A549 (cell line): ENCODE measurements around the gene CCDC57. TPM values are rescaled to one million over a fixed set of nuclear protein-coding genes. Genes with fewer than 3 reads are reported as not detected.
A peak's percentile ranks its signal among the peaks of the same experiment; 100 is the strongest.

Source experiments
- BHLHE40 ChIP-seq: IDR thresholded peaks from 2 replicates; pipeline ENCODE4 v1.6.1; 2012; ENCODE audit warnings: low read depth, low read length, inconsistent platforms
- CBX2 ChIP-seq: fragments of 200-600 bp; sonication (generic); IDR thresholded peaks from 2 replicates; pipeline ENCODE4 v1.6.1; 2016; ENCODE audit warnings: low read depth, mild to moderate bottlenecking, borderline replicate concordance
- CTCF ChIP-seq: fragments of >200 bp; sonication (Bioruptor Twin); formaldehyde crosslinking; IDR thresholded peaks from 3 replicates; pipeline ENCODE4 v1.5.1; 2016
- EHF ChIP-seq: fragments of 250-450 bp; sonication (Bioruptor Pico); IDR thresholded peaks from 2 replicates; pipeline ENCODE4 v1.5.0; 2020; ENCODE audit warnings: mild to moderate bottlenecking
- ELK1 ChIP-seq: fragments of 150-350 bp; IDR thresholded peaks from 2 replicates; pipeline ENCODE4 v1.6.1; 2014; ENCODE audit warnings: low read depth, mild to moderate bottlenecking, low read length
- GATA3 ChIP-seq: IDR thresholded peaks from 2 replicates; pipeline ENCODE4 v1.6.1; 2012; ENCODE audit warnings: borderline replicate concordance
- HDAC2 ChIP-seq: fragments of 200-600 bp; sonication (generic); IDR thresholded peaks from 2 replicates; pipeline ENCODE4 v1.6.1; 2016
- HES2 ChIP-seq: fragments of >200 bp; sonication (Bioruptor Twin); formaldehyde crosslinking; IDR thresholded peaks from 2 replicates; pipeline ENCODE4 v1.6.1; 2016
- HMGXB4 ChIP-seq: fragments of 250-450 bp; sonication (Bioruptor Pico); IDR thresholded peaks from 2 replicates; pipeline ENCODE4 v1.5.0; 2021; ENCODE audit warnings: mild to moderate bottlenecking, moderate library complexity, borderline replicate concordance
- HOXB5 ChIP-seq: fragments of 250-450 bp; sonication (Bioruptor Pico); IDR thresholded peaks from 2 replicates; pipeline ENCODE4 v1.5.0; 2020; ENCODE audit warnings: mild to moderate bottlenecking, moderate library complexity
- JUNB ChIP-seq: fragments of >200 bp; sonication (Bioruptor Twin); formaldehyde crosslinking; IDR thresholded peaks from 2 replicates; pipeline ENCODE4 v1.6.1; 2016
- KDM1A ChIP-seq: fragments of 200-600 bp; sonication (generic); IDR thresholded peaks from 2 replicates; pipeline ENCODE4 v1.6.1; 2016; ENCODE audit warnings: low read depth, mild to moderate bottlenecking
- KDM5A ChIP-seq: fragments of 200-600 bp; sonication (generic); IDR thresholded peaks from 2 replicates; pipeline ENCODE4 v1.6.1; 2016; ENCODE audit warnings: antibody characterized with exemption, mild to moderate bottlenecking
- MAX ChIP-seq: IDR thresholded peaks from 2 replicates; pipeline ENCODE4 v1.6.1; 2012
- NFE2L2 ChIP-seq: fragments of 150-350 bp; conservative IDR thresholded peaks from 2 replicates; pipeline ENCODE4 v1.6.1; 2014; ENCODE audit warnings: low read length
- NPAS2 ChIP-seq: fragments of 250-450 bp; sonication (Bioruptor Pico); IDR thresholded peaks from 2 replicates; pipeline ENCODE4 v1.8.0; 2022; ENCODE audit warnings: mild to moderate bottlenecking, moderate library complexity, borderline replicate concordance
- PHF8 ChIP-seq: fragments of 200-600 bp; sonication (generic); IDR thresholded peaks from 2 replicates; pipeline ENCODE4 v1.6.1; 2016; ENCODE audit warnings: low read depth, mild to moderate bottlenecking, antibody characterized with exemption, moderate library complexity, borderline replicate concordance
- RARB ChIP-seq: fragments of 250-450 bp; sonication (Bioruptor Pico); IDR thresholded peaks from 2 replicates; pipeline ENCODE4 v1.8.0; 2021; ENCODE audit warnings: mild to moderate bottlenecking, moderate library complexity
- RCOR1 ChIP-seq: fragments of 150-350 bp; IDR thresholded peaks from 2 replicates; pipeline ENCODE4 v1.6.1; 2014; ENCODE audit warnings: antibody characterized with exemption, low read length, low read depth
- SREBF2 ChIP-seq: fragments of 450-650 bp; IDR thresholded peaks from 2 replicates; pipeline ENCODE4 v1.6.1; 2014; ENCODE audit warnings: mild to moderate bottlenecking, moderate library complexity
- TFCP2L1 ChIP-seq: fragments of 250-450 bp; sonication (Bioruptor Pico); IDR thresholded peaks from 2 replicates; pipeline ENCODE4 v1.5.0; 2021; ENCODE audit warnings: mild to moderate bottlenecking
- TP53 ChIP-seq: fragments of 250-450 bp; sonication (Bioruptor Pico); IDR thresholded peaks from 2 replicates; pipeline ENCODE4 v1.5.0; 2021; ENCODE audit warnings: mild to moderate bottlenecking, moderate library complexity
- USF2 ChIP-seq: fragments of 450-650 bp; IDR thresholded peaks from 2 replicates; pipeline ENCODE4 v1.6.1; 2014; ENCODE audit warnings: antibody characterized with exemption
- ZFP36 ChIP-seq: fragments of 450-650 bp; IDR thresholded peaks from 2 replicates; pipeline ENCODE4 v1.6.1; 2014; ENCODE audit warnings: borderline replicate concordance; ENCODE audit not compliant: partially characterized antibody
- ZSCAN20 ChIP-seq: fragments of 250-450 bp; sonication (Bioruptor Pico); IDR thresholded peaks from 2 replicates; pipeline ENCODE4 v1.8.0; 2022; ENCODE audit warnings: mild to moderate bottlenecking, moderate library complexity
- polyA plus RNA-seq, 4 experiments: library from polyadenylated mRNA; depleted of rRNA in 3 of 4; stranded (reverse); fragments of >200 nt; fragmentation: RNase III in 1 of 4; extraction: RNeasy Plus Mini Kit Qiagen cat#74134 plus additional on column Dnase treatment in 1 of 4; gene quantifications; 2 replicates in 3 of 4; 3 replicates in 1 of 4; pipeline ENCODE4 v1.2.3, GENCODE V29; 2011 to 2017

The CCDC57 gene
- polyA plus RNA-seq, 2 of the 4 experiments (the other 2 are of a cell fraction) = 18.2 to 18.5 TPM

GRCh38 chr17:82236142-82236971 is 23.7 kb upstream of the CCDC57 start (continued):
- TF ChIP-seq HMGXB4 (CRISPR knock-in tag) (no peak), EHF (CRISPR knock-in tag) (no peak), TFCP2L1 (CRISPR knock-in tag) (no peak), PHF8 (no peak), TP53 (CRISPR knock-in tag) (no peak), HDAC2 (no peak), JUNB (no peak), USF2 (0 out of 2 replicates have a peak, but pooled peaks have one; percentile 3), CBX2 (no peak), BHLHE40 (no peak), CTCF (peak; percentile 97), RARB (CRISPR knock-in tag) (no peak), NFE2L2 (no peak), NPAS2 (no peak), GATA3 (no peak), ZSCAN20 (CRISPR knock-in tag) (no peak), ELK1 (no peak), HES2 (no peak), SREBF2 (no peak), MAX (peak; percentile 70), HOXB5 (CRISPR knock-in tag) (0 out of 2 replicates have a peak, but pooled peaks have one; percentile 53), KDM5A (no peak), KDM1A (no peak), RCOR1 (no peak), ZFP36 (no peak)
